G401 (cell line): ENCODE results near the gene SHISA3. TPM values are rescaled to one million over a fixed set of nuclear protein-coding genes. Genes with fewer than 3 reads are reported as not detected.
A peak's percentile ranks its signal among the peaks of the same experiment; 100 is the strongest.
"Not testable (repeated sequence)": the region's sequence is repeated elsewhere in the genome, so short reads cannot be mapped to it uniquely, and the experiment has no call there.

Experiments used
- DNase-seq: peaks from one replicate; pipeline ENCODE4 v3.0.0-alpha.2; 2015; ENCODE audit warnings: low spot score
- in situ Hi-C: cut with HindIII; loops from 2 replicates; pipeline ENCODE4 v1.10.0; 2016; ENCODE audit warnings: low sequenced_read_pairs, mixed read lengths
- total RNA-seq: library from RNA; depleted of rRNA; stranded (reverse); fragments of >200 nt; shearing (Covaris generic); gene quantifications from 2 replicates; pipeline ENCODE4 v1.2.3, GENCODE V29; 2014; rRNA removed

The SHISA3 gene
- 3.7 and 6.1 TPM in 2 replicates for total RNA-seq

- no peak for DNase-seq
Measured at GRCh38 chr4:42396752-42397634, at the start of gene SHISA3. TSS of gene SHISA3 (plus strand) at chr4:42397488. CDS start at chr4:42398057, 569 bp downstream.

GRCh38 chr4:42348247-42348646 lies 49.0 kb upstream of the SHISA3 start:
- in situ Hi-C loops, result no loop called here
- no peak for DNase-seq

More at GRCh38 chr4:42396752-42397634, at the start of gene SHISA3:
- in situ Hi-C loops, result no loop called here

- no peak for DNase-seq
- in situ Hi-C loops, result no loop called here
Measured at GRCh38 chr4:42348692-42349091, 48.6 kb upstream of the SHISA3 start.

DNA sequence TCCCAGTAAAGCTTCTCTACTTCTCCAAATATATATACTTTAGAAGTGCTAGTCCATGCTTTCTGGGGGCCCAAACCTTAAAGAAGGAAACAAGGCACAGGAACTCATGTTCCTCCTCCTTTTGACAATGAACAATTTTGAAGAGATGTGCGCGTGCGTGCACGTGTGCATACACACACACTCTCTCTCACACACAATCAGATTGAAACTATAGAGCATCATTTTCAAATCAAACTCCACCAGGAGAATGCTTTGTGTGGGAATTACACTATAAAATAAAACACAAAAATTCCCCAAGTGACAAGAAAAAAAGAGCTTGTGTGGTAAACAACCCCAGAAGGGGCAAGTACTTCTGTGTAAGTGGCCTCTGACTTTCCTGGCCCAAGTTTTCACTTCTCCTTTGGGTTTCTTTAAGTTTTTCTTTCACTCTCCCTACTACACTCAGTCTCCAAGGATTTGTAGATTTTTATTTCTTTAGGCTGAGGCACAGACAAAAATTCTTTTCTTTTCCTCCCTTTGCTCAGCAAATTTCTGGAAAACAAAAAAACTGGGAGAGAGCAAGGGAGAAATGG lies 46.6 kb upstream of the SHISA3 start:
- in situ Hi-C loops, result no loop called here
- no peak for DNase-seq

- in situ Hi-C loops, result no loop called here
- DNase-seq, result no peak
Measured at GRCh38 chr4:42352049-42352448, 45.2 kb upstream of the SHISA3 start.

DNA sequence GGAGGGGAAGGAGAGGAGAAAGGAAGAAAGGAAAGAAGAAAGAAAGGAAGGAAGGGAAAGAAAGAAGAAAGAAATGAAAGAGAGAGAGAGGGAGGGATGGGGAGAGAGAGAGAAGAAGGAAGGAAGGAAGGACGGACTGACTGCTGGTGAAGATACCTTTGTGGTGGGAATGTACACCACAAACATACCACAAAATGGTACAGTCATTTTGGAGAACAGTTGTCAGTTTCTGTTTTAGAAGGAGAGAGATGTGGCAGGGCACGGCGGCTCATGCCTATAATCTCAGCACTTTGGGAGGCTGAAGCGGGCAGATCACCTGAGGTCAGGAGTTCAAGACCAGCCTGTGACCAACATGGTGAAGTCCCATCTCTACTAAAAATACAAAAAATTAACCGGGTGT lies 40.0 kb upstream of the SHISA3 start:
- in situ Hi-C loops, result no loop called here
- DNase-seq, result no peak

DNA sequence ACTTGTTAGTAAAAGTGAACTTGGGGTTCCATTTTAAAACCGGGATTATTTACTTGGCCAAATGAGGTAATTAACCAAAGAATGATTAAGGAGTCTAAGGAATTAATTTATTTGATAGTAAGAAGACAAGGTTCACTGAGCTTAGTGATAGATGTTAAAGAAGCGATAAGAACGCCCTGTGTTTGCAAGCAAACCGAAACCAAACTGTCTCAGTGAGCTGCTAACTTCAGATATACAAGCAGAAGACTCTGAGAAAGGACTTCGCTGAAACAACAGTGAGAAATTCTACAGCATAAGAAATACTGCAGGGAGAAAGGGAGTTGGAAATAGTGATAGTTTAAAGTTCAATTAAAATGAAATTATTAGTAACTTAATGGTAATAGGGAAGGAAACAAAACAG lies 37.6 kb upstream of the SHISA3 start:
- no peak for DNase-seq
- in situ Hi-C loops, result no loop called here

- no peak for DNase-seq
- in situ Hi-C loops, result no loop called here
Measured at GRCh38 chr4:42360256-42360669, 37.0 kb upstream of the SHISA3 start.

- DNase-seq, result no peak
- in situ Hi-C loops, result no loop called here
Measured at GRCh38 chr4:42361456-42361855, 35.8 kb upstream of the SHISA3 start.

DNA sequence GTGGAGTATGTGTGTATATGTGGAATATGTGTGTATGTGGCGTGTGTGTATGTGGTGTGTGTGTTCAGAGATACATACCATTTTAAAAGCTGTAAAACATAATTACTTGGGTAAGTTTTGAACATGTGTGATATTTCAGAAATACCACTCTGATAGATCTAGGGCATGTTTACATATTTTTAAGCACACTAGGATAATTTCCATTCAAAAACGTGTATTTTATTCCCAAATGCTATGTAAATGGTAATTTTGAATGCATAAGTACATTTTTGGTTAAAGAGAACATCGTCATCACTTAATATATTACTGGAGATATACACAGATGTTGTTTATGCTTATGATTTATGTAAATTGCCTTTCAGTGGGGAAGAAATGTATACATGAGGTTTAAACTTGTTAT lies 34.7 kb upstream of the SHISA3 start:
- no peak for DNase-seq
- in situ Hi-C loops, result no loop called here

- no peak for DNase-seq
- in situ Hi-C loops, result no loop called here
Measured at GRCh38 chr4:42363614-42364013, 33.7 kb upstream of the SHISA3 start.

GRCh38 chr4:42364266-42365053 lies 32.8 kb upstream of the SHISA3 start:
- no peak for DNase-seq
- in situ Hi-C loops, result no loop called here

GRCh38 chr4:42366959-42367358 lies 30.3 kb upstream of the SHISA3 start:
- no peak for DNase-seq
- in situ Hi-C loops, result no loop called here

GRCh38 chr4:42369489-42369888 lies 27.8 kb upstream of the SHISA3 start:
- in situ Hi-C loops, result no loop called here
- no peak for DNase-seq

GRCh38 chr4:42371305-42372252 lies 25.7 kb upstream of the SHISA3 start:
- DNase-seq, result peak; percentile 25
- in situ Hi-C loops, result no loop called here

DNA sequence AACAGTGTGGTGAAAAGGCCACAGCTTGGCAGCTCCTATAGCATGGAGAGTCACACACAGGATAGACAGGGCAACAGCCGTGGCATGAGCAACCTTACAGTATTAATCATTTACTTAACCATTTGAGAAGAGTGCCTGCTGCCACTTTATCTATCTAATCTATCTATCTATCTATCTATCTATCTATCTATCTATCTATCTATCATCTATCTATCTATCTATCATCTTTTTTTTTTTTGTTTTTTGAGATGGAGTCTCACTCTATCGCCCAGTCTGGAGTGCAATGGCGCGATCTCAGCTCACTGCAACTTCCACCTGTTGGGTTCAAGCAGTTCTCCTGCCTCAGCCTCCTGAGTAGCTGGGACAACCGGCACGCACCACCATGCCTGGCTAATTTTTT lies 25.0 kb upstream of the SHISA3 start:
- DNase-seq, in situ Hi-C loops: not testable (repeated sequence)

DNA sequence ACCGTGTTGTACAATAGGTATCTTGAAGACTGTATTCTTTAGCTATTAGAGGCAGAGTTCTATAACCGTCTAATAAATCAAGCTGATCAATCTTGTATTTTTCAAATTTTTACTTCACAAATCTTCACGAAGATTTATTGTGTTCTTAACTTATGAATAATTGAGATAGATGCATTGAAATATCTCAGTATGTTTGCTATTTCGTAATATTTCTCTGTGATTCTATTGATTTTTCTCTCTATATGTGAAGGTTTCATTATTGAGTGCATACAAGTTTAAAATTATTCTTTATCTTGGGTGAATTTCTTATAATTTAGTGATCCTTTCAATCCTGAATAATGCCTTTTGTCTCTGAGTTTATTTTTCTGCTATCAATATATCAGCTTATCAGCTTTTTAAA lies 19.8 kb upstream of the SHISA3 start:
- no peak for DNase-seq
- in situ Hi-C loops, result no loop called here

DNA sequence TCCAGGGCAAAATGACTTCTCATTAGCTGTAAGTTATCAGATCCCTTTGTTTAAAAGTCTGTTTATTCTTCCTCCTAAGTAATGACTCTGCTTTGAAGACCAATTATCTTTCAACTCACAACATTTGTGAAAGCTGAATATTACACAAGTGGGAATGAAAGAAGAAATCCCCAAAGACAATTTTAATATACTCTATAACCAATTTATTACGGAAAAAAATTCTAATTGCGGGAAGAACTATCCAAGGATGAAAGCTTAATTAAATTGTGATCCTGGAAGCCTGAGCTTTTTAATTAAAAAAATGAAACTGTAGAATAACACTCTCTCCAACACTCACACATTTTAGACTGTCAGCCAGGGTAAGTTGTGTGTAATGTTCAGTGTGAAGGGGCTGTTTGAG lies 15.6 kb upstream of the SHISA3 start:
- in situ Hi-C loops, result no loop called here
- no peak for DNase-seq

DNA sequence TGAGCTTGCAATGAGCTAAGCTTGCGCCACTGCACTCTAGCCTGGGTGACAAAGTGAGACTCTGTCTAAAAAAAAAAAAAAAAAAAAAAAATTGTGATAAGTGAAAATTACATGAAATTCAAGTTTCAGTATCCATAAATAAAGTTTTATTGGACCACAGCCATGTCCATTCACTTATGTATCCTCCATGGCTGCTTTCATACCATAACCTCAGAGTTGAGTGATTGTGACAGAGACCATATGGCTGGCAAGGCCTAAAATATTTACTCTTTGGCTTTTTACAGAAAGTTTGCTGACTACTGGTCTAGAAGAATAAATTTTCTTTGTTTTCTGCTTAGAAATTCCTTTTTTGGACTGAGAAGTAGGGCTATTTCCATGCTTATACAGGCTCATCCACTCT lies 11.8 kb upstream of the SHISA3 start:
- in situ Hi-C loops, result no loop called here
- no peak for DNase-seq
